SK-N-DZ (cell line): Measurements from ENCODE around the gene PCF11. TPM values are rescaled to one million over a fixed set of nuclear protein-coding genes. Genes with fewer than 3 reads are reported as not detected.
"Not testable (repeated sequence)": the region's sequence is repeated elsewhere in the genome, so short reads cannot be mapped to it uniquely, and the experiment has no call there.

Experiments used
- DNase-seq: peaks from one replicate; pipeline ENCODE4 v3.0.0-alpha.2; 2015; ENCODE audit warnings: low spot score
- polyA plus RNA-seq, 2 experiments: library from polyadenylated mRNA; depleted of rRNA; stranded (reverse); fragments of >200 nt; gene quantifications; 2 replicates each; pipeline ENCODE4 v1.2.3, GENCODE V29; 2014

The PCF11 gene, protein sequence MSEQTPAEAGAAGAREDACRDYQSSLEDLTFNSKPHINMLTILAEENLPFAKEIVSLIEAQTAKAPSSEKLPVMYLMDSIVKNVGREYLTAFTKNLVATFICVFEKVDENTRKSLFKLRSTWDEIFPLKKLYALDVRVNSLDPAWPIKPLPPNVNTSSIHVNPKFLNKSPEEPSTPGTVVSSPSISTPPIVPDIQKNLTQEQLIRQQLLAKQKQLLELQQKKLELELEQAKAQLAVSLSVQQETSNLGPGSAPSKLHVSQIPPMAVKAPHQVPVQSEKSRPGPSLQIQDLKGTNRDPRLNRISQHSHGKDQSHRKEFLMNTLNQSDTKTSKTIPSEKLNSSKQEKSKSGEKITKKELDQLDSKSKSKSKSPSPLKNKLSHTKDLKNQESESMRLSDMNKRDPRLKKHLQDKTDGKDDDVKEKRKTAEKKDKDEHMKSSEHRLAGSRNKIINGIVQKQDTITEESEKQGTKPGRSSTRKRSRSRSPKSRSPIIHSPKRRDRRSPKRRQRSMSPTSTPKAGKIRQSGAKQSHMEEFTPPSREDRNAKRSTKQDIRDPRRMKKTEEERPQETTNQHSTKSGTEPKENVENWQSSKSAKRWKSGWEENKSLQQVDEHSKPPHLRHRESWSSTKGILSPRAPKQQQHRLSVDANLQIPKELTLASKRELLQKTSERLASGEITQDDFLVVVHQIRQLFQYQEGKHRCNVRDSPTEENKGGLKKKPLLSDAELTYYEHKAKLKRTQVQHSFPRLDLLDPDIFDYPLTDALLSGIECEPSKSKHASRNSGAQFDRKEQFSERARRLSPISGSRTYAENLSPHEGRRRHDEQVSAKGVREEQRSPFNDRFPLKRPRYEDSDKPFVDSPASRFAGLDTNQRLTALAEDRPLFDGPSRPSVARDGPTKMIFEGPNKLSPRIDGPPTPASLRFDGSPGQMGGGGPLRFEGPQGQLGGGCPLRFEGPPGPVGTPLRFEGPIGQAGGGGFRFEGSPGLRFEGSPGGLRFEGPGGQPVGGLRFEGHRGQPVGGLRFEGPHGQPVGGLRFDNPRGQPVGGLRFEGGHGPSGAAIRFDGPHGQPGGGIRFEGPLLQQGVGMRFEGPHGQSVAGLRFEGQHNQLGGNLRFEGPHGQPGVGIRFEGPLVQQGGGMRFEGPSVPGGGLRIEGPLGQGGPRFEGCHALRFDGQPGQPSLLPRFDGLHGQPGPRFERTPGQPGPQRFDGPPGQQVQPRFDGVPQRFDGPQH (N-terminal part only)
- 38.6 and 50.8 TPM in 2 replicates for polyA plus RNA-seq (2014; cell fraction: cytosol; rRNA removed)
- 108 and 120 TPM in 2 replicates for polyA plus RNA-seq (2014; cell fraction: nucleus; rRNA removed)

DNA sequence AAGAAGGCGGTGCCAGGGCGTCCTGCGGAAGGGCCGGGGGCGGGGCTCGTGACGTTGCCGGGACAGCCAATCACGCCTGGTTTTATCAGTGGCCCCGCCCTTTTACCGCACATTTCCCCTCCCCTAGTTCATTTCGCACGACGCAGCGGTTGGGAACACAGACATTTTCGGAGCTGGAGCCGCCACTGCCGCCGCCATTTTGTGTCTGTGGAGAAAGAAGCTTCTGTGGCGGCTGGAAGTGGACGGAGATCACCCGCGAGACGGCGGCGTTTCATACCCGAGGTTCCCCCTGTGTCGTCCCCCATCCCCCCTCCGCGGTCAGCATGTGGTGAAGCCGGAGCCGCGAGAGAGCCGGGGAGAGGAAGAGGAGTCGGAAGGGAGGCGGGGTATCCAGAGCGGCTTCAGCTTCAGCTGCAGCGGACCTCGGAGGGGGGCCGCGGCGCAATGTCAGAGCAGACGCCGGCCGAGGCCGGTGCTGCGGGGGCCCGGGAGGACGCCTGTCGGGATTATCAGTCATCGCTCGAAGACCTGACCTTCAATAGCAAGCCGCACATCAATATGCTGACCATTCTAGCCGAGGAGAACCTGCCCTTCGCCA lies at the start of gene PCF11:
Gene PCF11 (plus strand): TSS at position 136 of the 598 bp plus-strand sequence. CDS start 309 bp downstream, at position 445.
- no peak for DNase-seq

DNA sequence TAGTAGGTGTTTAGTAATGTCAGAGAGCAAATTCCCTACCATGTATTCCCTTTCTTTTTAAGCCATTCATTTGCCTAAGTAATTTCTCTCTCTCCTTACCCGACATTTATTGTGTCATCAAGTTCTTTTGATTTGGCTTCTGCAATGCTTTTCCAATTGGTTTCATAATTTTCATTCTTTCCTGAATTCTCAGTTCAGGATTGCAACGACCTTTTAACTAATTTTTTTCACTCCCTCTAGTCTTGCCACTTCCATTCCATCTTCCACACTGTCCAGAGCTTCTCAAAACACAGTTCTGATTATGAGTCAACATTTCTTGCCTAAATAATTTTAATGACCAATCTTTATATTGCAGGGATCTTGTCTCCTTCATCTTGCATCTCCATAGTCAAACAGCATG lies 44.0 kb upstream of the PCF11 start:
- DNase-seq, result no peak

GRCh38 chr11:83115026-83115425 lies 41.9 kb upstream of the PCF11 start:
- DNase-seq, result peak; percentile 43

DNA sequence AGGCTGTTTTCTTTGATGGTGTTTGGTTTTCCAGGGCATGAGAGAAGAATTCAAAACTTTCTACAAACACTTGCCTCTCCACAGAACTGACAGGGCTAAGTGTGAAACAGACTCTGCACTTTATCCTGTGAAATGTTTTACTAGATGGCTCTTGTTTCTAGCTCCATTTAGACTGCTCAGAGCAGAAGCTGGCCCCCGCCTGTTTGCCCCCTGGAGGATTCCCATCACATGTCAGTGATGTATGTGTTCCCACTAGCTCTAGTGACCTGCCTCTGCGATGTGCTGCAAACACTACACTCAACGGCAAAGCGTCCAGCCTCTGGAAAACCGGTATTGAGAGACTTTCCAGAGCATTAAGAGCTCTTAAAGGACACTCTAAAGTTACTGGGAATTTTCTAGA lies 41.4 kb upstream of the PCF11 start:
- DNase-seq, result peak; percentile 21

GRCh38 chr11:83116015-83116641 lies 40.8 kb upstream of the PCF11 start:
- no peak for DNase-seq

DNA sequence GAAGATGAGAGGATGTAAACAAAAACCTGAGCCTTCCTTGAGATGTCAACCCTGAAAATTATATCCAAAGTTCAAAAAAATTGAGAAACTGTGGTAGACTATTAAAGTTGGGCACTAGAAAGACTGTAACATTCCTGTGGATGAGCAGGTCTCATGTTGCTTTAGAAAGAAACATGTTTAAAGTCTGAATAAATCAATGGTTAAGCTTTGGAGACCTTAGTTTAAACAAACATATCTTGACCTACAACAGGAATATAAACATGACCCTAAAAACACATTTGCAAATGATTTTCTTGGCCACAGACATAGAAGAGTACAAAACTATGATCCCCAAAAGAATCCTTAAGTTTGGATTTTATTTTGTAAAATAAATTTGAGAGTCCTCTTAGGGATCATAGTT lies 38.1 kb upstream of the PCF11 start:
- no peak for DNase-seq

DNA sequence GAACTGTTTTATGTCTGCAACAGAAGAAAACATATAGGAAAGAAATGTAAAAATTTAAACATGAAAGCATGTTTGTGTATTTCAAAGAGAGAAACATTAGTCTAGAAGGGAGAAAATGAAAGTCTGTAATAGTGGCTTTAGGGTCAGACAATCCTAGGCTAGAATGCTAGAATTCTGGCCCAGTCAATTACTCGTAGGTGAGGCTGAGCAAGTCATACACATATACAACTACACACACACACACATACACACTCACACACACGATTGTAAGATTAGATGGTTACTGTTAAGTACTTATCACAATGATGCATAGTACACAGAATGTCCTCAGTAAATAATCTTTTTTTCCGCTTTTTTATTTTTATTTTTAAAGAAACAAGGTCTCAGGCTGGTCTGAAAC lies 37.7 kb upstream of the PCF11 start:
- no peak for DNase-seq

- no peak for DNase-seq
Measured at GRCh38 chr11:83120327-83120726, 36.6 kb upstream of the PCF11 start.

GRCh38 chr11:83122050-83122449 lies 34.9 kb upstream of the PCF11 start:
- DNase-seq, result no peak

GRCh38 chr11:83122766-83123165 lies 34.2 kb upstream of the PCF11 start:
- no peak for DNase-seq

- no peak for DNase-seq
Measured at GRCh38 chr11:83124636-83125424, 32.1 kb upstream of the PCF11 start.

DNA sequence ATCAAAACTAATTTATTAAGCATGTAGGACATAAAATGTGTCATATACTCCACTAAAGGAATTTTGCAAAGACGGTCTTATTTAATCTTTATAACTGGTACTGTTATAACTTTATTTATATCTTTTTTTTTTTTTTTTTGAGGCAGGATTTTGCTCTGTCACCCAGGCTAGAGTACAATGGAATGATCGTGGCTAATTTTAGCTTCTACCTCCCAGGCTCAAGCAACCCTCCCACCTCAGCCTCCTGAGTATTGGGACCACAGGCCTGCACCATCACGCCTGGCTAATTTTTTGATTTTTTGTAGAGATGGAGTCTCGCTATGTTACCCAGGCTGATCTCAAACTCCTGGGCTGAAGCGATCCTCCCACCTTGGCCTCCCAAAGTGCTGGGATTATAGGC lies 31.4 kb upstream of the PCF11 start:
- no peak for DNase-seq

GRCh38 chr11:83127310-83127637 lies 29.7 kb upstream of the PCF11 start:
- no peak for DNase-seq

- no peak for DNase-seq
Measured at GRCh38 chr11:83132191-83132590, 24.7 kb upstream of the PCF11 start.

GRCh38 chr11:83133266-83133665 lies 23.7 kb upstream of the PCF11 start:
- DNase-seq, result not testable (repeated sequence)

GRCh38 chr11:83139310-83139709 lies 17.6 kb upstream of the PCF11 start:
- no peak for DNase-seq

DNA sequence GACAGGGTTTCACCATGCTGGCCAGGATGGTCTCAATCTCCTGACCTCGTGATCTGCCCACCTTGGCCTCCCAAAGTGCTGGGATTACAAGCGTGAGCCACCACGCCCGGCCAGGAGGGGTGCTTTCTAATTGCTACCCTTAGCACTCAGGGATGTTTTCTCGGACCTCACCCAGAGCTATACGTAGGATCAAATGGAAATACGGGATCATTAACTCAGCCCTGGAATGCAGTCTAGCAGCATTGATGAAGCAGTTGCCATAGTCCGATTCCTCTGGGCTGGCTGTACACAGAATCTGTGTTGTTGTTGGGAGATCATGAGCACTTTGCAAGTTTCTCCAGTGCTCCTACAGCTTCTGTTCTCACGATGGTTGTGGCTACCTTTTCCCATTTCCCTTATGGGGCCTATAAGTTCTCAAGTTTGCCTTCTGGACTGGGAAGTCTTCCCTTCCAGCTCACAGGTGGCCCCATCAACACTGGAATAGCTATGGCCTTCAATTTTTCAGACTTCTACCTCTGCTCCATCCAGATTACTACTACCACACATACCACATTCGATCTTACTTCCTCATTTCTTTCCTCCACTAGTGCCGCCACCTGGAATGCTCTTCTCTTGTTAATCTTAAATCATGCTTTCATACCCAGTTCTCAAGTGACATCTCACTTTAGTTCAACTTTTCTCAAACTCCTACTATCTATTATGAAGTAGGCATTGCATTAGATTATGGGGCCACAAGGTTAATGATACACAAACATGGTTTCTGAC lies 16.1 kb upstream of the PCF11 start:
- DNase-seq, result no peak

GRCh38 chr11:83147895-83148294 lies 9.0 kb upstream of the PCF11 start:
- no peak for DNase-seq

- no peak for DNase-seq
Measured at GRCh38 chr11:83150450-83150849, 6.5 kb upstream of the PCF11 start.
